ENCODE measurements around the gene CDC123.

DNA sequence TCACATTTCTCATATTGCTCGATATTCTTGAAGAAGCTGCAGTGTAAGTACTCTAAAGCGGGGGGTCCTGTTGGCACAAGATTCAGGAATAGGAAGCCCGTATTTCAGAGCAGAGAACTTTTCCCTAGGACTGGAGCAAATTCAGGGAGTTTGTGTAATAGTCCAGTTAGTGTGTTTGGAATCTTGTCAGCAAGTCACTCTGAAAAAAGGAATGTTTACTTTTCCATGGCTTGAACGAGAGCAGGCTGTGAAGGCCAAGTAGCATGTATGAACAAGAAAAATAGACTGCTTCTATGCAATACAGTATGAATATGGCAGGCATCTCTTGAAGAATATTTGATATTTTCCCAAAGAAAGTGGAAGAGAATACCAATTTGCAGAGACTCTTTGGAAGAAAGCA lies 39.8 kb downstream of the CDC123 start:
- TF ChIP-seq CBFB (CRISPR knock-in tag; IDR thresholded peaks at IDR 0.05; ENCODE audit: low read depth): no peak
- no peak for TF ChIP-seq ATF1 (CRISPR knock-in tag; IDR thresholded peaks at IDR 0.05)
- TF ChIP-seq, protein P1, sequence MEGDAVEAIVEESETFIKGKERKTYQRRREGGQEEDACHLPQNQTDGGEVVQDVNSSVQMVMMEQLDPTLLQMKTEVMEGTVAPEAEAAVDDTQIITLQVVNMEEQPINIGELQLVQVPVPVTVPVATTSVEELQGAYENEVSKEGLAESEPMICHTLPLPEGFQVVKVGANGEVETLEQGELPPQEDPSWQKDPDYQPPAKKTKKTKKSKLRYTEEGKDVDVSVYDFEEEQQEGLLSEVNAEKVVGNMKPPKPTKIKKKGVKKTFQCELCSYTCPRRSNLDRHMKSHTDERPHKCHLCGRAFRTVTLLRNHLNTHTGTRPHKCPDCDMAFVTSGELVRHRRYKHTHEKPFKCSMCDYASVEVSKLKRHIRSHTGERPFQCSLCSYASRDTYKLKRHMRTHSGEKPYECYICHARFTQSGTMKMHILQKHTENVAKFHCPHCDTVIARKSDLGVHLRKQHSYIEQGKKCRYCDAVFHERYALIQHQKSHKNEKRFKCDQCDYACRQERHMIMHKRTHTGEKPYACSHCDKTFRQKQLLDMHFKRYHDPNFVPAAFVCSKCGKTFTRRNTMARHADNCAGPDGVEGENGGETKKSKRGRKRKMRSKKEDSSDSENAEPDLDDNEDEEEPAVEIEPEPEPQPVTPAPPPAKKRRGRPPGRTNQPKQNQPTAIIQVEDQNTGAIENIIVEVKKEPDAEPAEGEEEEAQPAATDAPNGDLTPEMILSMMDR (IDR thresholded peaks at IDR 0.05): no peak
- TF ChIP-seq, protein P2, sequence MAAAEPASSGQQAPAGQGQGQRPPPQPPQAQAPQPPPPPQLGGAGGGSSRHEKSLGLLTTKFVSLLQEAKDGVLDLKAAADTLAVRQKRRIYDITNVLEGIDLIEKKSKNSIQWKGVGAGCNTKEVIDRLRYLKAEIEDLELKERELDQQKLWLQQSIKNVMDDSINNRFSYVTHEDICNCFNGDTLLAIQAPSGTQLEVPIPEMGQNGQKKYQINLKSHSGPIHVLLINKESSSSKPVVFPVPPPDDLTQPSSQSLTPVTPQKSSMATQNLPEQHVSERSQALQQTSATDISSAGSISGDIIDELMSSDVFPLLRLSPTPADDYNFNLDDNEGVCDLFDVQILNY (CRISPR knock-in tag; IDR thresholded peaks at IDR 0.05): no peak
- TF ChIP-seq FOXK1 (CRISPR knock-in tag; IDR thresholded peaks at IDR 0.05): no peak
- TF ChIP-seq, protein P3, sequence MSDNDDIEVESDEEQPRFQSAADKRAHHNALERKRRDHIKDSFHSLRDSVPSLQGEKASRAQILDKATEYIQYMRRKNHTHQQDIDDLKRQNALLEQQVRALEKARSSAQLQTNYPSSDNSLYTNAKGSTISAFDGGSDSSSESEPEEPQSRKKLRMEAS (CRISPR knock-in tag; IDR thresholded peaks at IDR 0.05): no peak
- TF ChIP-seq, protein P4, sequence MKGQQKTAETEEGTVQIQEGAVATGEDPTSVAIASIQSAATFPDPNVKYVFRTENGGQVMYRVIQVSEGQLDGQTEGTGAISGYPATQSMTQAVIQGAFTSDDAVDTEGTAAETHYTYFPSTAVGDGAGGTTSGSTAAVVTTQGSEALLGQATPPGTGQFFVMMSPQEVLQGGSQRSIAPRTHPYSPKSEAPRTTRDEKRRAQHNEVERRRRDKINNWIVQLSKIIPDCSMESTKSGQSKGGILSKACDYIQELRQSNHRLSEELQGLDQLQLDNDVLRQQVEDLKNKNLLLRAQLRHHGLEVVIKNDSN (CRISPR knock-in tag; IDR thresholded peaks at IDR 0.05): no peak
- TF ChIP-seq, protein P5, sequence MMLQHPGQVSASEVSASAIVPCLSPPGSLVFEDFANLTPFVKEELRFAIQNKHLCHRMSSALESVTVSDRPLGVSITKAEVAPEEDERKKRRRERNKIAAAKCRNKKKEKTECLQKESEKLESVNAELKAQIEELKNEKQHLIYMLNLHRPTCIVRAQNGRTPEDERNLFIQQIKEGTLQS (CRISPR knock-in tag; conservative IDR thresholded peaks at IDR 0.05): no peak
- no peak for TF ChIP-seq JUN (CRISPR knock-in tag; IDR thresholded peaks at IDR 0.05)
- TF ChIP-seq, protein P6, sequence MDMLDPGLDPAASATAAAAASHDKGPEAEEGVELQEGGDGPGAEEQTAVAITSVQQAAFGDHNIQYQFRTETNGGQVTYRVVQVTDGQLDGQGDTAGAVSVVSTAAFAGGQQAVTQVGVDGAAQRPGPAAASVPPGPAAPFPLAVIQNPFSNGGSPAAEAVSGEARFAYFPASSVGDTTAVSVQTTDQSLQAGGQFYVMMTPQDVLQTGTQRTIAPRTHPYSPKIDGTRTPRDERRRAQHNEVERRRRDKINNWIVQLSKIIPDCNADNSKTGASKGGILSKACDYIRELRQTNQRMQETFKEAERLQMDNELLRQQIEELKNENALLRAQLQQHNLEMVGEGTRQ (CRISPR knock-in tag; IDR thresholded peaks at IDR 0.05): no peak
- TF ChIP-seq, protein P7, sequence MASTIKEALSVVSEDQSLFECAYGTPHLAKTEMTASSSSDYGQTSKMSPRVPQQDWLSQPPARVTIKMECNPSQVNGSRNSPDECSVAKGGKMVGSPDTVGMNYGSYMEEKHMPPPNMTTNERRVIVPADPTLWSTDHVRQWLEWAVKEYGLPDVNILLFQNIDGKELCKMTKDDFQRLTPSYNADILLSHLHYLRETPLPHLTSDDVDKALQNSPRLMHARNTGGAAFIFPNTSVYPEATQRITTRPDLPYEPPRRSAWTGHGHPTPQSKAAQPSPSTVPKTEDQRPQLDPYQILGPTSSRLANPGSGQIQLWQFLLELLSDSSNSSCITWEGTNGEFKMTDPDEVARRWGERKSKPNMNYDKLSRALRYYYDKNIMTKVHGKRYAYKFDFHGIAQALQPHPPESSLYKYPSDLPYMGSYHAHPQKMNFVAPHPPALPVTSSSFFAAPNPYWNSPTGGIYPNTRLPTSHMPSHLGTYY (CRISPR knock-in tag; IDR thresholded peaks at IDR 0.05): no peak
- TF ChIP-seq, protein P8, sequence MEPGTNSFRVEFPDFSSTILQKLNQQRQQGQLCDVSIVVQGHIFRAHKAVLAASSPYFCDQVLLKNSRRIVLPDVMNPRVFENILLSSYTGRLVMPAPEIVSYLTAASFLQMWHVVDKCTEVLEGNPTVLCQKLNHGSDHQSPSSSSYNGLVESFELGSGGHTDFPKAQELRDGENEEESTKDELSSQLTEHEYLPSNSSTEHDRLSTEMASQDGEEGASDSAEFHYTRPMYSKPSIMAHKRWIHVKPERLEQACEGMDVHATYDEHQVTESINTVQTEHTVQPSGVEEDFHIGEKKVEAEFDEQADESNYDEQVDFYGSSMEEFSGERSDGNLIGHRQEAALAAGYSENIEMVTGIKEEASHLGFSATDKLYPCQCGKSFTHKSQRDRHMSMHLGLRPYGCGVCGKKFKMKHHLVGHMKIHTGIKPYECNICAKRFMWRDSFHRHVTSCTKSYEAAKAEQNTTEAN (CRISPR knock-in tag; IDR thresholded peaks at IDR 0.05): no peak
- no peak for TF ChIP-seq ETV6 (CRISPR knock-in tag; IDR thresholded peaks at IDR 0.05)
- TF ChIP-seq, protein P9, sequence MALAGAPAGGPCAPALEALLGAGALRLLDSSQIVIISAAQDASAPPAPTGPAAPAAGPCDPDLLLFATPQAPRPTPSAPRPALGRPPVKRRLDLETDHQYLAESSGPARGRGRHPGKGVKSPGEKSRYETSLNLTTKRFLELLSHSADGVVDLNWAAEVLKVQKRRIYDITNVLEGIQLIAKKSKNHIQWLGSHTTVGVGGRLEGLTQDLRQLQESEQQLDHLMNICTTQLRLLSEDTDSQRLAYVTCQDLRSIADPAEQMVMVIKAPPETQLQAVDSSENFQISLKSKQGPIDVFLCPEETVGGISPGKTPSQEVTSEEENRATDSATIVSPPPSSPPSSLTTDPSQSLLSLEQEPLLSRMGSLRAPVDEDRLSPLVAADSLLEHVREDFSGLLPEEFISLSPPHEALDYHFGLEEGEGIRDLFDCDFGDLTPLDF (CRISPR knock-in tag; IDR thresholded peaks at IDR 0.05): no peak
